Measurements from ENCODE around the gene PLXNA4.

Gene PLXNA4

DNA sequence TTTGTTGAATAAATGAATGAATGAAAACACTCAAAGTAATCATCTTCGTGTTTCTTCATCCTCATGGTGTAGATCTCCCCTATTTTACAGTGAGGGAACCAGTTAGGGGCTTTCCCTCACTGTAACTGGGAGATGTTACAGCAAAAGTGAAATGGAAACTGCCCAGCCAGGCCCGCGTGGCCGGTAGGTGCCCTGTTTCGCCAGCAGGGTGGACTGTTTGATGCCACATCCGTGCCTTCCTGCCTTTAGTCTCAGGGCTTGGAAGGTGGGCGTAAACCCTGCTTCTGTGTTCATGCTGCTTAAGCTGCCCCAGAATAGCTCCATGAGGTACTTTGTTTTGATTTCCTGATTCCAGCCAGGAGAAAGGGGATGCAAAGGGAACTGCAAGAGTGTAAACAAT is 268.8 kb downstream of the PLXNA4 start:
- DNase-seq: no peak

DNA sequence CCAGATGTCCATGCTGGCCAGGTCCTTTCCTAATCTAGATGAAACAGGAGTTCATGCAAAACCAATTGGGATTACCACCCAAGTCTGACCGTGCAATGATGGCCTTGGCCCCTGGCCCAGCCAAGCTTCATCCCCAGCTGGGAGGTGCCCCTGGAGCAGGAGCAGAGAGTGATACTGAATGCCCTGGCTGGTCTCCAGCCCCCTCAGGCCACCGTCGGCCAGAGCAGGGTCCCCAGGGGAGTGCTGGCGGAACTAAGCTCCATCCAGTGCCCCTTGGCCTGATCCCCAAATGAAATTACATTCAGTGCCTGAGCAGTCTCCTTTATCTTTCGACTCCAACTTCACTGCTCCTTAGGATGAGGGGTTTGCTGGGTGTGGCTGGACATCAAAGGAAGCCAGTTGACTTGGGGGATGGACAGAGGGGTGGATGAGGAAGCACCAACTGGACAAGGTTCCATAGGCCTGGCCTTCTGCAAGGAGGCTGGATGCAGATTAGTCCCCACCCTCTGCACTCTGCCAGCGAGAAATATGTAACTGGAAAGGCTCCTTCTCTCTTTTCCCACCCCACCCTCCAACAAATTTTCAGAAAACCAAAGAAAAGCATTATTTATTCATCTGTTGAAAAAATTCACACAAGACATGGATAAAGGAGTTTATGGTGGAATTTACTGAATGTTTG is 275.5 kb downstream of the PLXNA4 start:
- DNase-seq: no peak
- intact Hi-C loops (cut with DNase I): no loop called here

More for the DNA sequence above, 268.8 kb downstream of the PLXNA4 start:
- intact Hi-C loops (cut with DNase I): no loop called here

DNA sequence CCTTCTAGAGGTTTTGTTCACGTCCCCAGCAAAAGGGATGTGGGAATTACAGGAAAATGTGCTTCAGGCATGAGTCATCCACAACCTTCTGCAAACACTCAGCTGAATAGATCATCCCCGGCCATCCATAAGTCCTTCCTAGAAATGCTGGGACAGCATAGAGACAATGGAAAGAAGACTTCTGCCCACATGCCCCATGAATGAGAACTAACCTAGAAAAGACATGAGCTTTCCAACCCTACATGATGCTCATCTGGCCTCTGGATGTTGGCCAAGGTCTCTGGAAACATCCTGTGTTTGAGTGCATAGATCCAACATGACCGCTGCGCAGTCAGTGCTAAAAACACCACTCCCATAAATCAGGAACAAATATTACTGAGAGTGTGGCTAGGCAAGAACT is 277.5 kb downstream of the PLXNA4 start:
- no peak for DNase-seq
- intact Hi-C loops (cut with DNase I): no loop called here

DNA sequence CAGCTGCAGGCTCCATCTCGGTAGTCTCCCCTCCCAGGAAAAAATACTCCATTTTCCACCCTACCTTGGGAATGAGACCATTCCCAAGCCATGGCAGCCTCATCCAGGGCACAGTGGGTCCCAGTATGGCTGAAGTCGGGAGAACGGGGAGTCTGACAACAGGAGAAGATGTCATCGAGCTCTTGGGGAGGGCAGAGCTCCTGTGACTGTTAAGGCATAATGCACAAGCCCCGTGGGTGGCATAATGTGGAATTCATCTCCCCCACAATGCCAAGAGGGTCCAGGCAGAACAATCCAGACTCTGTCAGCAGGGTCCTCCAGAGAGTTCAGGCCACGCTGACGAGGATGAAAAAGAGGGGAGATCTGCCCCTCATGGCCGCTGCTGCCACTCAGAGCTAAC is 279.4 kb downstream of the PLXNA4 start:
- no peak for DNase-seq
- intact Hi-C loops (cut with DNase I): no loop called here

DNA sequence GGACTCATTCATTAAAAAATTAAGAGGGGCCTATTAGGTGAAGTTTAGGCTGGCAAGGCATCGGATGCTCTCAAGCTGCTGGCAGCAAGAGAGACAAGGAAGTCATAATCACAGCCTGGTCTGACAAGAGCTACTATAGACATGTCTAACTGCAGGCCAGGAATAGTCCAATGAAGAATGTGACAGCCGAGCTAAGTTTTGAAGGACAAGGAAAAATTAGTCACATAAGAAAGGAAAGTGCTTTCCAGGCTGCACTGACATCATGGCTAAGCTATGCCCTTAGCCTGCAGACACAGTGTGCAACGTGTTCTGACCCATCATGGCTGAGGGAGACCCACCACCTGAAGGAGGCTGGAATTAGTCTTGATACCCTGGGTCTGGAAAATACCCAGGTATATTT is 281.1 kb downstream of the PLXNA4 start:
- intact Hi-C loops (cut with DNase I): no loop called here
- no peak for DNase-seq

DNA sequence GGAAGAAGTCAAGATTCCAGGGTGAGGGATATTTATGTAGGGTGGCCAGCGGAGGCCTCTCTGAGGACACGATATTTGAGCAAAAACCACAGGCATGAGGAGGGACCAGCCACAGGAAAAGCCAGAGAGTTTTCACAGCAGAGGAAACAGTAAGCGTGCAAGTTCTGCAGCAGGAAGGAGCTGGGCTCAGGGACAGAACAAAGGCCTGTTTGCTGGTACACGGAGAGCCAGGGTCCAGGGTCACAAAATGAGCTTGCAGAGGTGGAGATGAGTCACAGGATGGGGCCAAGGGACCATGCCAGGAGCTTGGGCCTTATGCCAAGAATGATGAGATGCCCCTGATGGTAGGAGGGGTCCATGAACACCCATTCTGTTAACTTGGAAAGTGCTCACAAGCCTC is 283.5 kb downstream of the PLXNA4 start:
- no peak for DNase-seq
- intact Hi-C loops (cut with DNase I): no loop called here

DNA sequence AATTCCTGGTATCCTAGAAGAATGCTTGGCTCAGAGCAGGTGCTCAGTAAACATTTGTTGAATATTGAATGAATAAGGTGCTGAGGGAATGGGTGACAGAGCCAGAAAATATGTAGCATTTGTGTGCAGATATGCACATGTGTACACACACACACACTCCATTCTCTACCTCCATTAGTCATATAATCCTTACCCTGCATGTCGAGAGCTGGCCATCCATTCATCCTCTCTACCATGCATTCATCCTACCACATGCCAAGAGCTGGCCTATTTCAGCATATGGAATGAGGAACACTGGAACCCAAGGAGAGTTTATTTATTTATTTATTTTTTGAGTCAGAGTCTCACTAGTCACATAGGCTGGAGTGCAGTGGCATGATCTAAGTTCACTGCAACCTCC is 284.8 kb downstream of the PLXNA4 start:
- intact Hi-C loops (cut with DNase I): no loop called here

DNA sequence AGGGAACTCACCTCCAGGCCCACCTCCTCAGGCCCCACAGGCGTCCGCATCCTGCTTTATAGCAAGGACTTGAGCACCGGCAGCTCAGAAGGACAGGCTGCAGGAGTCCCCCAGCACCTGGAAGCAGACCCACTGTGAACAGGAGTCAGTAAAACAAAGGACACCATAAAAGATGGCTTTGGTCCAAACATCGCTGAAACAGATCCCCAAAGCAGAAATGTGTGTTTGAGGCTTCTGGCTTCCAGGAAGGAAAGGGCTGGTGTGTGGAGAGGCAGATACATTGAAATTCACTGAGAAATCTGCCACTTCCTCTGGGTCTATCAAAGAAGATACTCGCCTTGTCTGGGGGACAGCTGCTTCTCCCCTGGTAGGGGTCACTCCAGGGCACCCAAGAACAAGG is 286.2 kb downstream of the PLXNA4 start:
- intact Hi-C loops (cut with DNase I): no loop called here
- no peak for DNase-seq

More for the DNA sequence above, 284.8 kb downstream of the PLXNA4 start:
- no peak for DNase-seq

DNA sequence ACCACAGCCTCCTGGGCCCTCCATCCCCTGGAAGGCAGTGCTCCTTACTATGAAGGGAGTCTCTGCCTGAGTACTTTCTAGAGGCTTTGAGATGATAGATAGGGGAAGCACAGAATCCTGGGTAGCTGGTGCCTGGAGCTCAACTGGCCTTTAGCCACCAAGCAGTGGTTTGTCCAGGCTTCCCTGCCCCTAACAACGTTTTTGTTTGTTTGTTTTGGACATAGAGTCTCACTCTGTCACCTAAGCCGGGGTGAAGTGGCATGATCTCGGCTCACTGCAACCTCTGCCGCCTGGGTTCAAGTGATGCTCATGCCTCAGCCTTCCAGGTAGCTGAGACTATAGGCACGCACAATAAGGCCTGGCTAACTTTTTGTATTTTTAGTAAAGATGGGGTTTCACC is 289.4 kb downstream of the PLXNA4 start:
- intact Hi-C loops (cut with DNase I): no loop called here
- DNase-seq: no peak

DNA sequence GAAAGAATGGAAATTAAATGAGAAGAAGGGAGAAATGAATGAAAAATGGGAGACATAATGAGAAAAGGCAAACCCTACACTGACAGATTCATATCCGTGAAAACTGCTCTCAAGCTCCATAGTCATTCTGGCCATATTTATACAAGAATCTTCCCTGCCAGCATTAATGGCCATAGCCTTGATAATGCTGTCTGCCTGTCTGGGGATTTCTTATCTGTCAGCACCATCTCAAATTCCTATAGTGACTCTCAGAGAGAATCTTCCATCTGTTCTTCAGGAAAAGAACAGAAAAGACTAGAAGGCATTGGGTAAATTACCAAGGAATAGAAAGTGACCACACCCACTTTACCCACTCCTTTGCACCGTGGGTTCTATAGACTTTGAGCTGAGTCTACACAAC is 295.9 kb downstream of the PLXNA4 start:
- no peak for DNase-seq
- intact Hi-C loops (cut with DNase I): no loop called here

DNA sequence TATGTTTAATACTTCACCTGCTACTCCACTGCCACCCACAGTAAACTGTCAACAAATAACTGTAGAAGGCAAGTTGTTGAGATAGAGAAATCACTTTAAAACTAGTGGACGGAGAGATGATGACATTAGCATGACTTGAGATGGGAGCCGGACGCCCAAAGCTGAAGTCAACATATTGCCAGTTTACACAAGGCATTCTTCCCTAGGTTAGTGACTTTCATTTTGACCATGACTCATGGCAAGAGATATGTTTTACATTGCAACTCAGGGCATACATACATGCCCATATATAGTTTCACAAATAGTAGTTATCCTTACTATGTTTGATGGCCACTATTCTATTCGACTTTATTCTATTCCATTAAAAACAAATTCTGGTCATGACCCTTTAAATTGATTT is 296.6 kb downstream of the PLXNA4 start:
- intact Hi-C loops (cut with DNase I): no loop called here
- DNase-seq: no peak

DNA sequence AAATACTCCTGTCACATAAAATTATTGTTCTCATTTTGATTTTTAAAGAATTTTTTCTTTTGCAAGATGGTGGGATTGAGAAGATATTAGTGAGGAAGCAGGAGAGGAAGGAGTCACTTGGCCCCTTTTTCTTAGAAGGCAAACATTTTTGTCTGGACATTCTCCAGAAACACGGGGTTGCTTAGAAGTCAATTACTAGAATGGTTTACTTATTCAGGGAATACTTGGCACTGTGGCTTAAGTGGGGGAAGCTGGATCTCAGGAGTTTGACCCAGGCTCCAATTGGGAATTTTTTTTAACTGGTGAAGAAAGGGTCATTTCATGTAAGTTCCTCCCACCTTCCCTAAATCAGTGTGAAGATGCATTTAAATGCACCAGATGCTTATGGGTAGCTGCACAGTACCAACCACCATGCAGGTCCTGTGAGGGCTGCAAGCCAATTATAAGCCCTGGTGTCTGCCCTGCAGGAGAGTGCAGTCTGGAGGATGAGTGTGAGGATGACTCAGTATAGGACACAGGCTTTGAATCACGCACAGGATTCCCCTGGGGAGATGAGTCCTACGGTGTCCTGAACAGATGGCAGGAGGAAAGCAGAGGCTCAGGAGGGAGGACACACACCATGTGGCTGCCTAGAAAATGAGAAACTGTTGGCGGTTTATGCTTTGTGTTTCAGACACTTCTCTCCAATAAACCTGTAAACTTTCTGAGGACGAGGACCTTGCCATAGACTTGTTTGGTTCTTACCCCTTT is 299.1 kb downstream of the PLXNA4 start:
- intact Hi-C loops (cut with DNase I): no loop called here
- DNase-seq: peak in 4 of 10 donors; percentile 17 to 82 (median 26)

DNA sequence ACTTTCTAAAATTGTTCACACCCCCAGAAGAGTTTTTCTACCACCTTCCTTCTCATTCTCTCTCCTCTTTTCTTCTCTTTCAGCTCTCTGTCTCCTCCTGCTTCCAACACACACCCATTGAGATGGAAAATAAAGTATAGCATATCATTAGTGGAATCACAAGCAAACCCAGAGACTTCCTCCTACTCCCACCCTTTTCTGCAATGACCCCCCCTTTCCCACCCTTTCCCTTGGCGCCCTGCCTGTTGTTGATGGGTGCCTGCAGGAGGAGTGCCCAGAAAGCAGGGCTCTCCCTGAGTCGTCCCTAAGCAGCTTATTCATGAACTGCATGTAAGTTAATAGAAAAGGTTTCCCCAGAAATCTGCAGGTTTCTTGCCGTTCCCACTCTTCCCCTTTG is 300.0 kb downstream of the PLXNA4 start:
- no peak for DNase-seq
- intact Hi-C loops (cut with DNase I): no loop called here

DNA sequence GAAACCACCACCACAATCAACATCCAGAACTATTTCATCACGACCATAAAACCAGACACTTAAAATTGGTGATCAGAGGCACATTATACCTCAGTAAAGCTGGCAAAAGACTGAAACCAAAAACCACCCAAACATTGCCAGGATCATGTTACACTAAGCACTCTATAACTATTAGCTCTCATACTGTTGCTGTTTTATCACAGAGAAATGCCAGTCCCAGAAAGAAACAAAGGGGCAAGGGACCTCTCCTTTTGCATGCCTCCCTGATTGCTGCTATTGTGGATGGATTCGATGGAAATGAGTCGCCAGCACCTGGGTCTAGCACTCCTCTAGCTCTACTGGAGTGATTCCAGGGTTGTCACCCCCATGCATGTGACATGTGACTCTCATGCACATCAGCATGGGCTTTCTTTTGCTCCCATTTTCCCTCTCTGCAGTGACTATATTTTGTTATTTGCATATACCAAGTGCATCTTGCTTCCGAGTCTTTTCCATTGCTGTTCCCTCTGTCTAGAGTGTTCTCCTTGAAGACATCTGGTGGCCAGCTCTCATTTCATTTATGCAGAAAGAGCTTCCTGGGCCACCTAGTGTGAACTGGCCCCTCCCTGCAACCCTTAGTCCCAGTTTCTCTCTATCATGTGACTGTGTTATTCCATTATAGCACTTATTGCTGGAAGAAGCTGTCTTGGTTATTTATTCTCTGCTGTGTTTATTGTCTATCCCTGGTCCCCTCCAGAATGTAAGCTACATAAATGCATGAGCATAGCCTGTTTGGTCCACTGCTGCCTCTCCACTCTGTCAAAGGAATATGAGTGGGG is 300.6 kb downstream of the PLXNA4 start:
- intact Hi-C loops (cut with DNase I): no loop called here
- no peak for DNase-seq

DNA sequence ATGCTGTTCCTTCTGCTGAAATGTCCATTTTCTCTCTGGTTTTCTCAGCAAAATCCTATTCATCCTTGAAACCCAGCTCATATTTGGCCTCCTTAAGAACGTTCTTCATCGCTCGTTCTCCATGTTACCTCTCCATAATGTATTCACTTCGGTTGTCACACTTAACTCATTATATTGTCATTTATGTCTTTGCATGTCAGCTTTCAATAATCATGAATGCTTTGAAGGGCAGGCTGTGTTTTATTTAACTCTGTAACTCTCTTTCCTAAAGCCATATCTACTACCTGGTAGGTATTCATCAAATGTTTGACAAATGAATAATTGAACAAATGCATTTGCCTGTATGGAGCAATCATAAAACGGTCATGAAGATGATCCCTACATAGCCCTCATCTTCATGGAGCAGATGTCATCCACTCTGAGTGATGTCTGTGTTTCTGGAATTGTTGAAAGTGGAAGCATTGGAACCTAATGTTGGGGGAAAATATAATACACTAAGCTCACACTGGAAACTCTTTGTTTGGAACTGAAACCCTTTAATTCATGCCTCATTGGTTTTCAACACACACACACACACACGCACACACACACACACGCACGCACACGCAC is 303.4 kb downstream of the PLXNA4 start:
- intact Hi-C loops (cut with DNase I): no loop called here
- no peak for DNase-seq

DNA sequence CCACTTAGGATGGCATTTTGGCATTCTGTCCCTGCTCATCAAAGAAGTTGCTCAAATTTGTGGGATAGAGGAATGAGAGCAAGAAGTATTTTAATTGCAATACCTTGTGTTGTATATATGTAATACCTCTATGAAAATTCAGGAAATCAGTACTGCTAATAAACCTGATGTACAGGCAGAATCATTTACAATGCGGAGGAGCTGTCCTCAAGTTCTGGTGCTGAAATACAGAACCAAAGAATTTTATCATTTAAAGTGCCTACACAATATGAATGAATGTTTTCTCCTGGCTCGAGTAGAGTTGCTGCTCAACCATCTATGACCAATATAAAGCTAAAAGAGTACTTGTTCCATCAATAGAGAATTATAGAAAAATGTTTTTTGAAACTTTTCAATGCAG is 305.8 kb downstream of the PLXNA4 start:
- intact Hi-C loops (cut with DNase I): no loop called here
- no peak for DNase-seq

DNA sequence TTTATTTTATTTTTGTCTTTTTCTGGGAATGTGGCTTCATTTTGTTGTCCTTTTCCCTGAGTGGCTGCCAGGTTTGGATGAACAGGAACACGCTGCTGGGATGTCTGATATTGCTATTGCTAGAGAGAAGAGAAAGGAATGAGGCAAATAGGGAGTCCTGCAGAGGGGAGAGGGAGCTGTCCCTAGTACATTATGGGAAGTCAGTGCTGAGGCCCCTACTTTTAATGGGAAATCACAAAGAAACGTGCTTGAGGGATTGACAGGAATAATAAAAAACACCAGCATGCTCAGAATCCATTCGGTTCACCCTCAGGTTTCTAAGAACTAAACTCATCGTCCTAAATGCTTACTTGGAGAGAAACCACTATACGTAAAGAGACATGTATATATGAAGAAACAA is 306.6 kb downstream of the PLXNA4 start:
- DNase-seq: no peak
- intact Hi-C loops (cut with DNase I): no loop called here

DNA sequence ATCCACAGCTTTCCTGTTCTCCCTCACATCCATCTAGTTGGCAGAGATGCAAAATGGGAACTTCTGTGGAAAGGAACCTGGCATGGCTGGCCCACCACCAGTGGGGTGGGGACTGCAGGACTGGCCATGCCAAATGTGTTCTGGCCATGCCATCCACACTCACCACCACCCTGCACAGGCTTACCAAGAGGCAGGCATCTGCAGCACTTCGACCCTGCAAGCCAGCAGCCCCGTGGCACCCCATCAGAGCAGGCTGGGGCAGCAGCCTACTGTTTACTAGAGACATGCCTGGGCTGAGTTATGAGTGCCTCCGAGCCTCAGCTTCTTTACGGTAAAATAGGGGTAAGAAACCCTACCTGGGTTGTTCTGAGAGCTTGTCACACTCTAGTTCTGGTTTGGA is 313.1 kb downstream of the PLXNA4 start:
- DNase-seq: no peak
- intact Hi-C loops (cut with DNase I): no loop called here

DNA sequence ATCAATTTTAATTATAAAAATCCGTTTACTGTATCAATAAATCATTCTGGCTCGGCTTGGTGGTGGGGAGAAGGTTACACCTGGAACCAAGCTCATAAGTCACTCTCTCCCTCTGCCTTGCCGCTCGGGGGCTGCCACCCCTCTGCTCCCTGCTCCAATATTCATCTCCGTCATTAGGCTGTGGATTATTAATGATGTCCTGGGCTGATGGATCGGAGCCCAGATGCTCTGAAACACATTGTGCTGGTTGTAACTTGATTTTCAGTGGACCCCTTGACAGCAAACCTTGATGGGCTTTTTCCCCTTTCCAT is 314.2 kb downstream of the PLXNA4 start:
- intact Hi-C loops (cut with DNase I): no loop called here
- no peak for DNase-seq

DNA sequence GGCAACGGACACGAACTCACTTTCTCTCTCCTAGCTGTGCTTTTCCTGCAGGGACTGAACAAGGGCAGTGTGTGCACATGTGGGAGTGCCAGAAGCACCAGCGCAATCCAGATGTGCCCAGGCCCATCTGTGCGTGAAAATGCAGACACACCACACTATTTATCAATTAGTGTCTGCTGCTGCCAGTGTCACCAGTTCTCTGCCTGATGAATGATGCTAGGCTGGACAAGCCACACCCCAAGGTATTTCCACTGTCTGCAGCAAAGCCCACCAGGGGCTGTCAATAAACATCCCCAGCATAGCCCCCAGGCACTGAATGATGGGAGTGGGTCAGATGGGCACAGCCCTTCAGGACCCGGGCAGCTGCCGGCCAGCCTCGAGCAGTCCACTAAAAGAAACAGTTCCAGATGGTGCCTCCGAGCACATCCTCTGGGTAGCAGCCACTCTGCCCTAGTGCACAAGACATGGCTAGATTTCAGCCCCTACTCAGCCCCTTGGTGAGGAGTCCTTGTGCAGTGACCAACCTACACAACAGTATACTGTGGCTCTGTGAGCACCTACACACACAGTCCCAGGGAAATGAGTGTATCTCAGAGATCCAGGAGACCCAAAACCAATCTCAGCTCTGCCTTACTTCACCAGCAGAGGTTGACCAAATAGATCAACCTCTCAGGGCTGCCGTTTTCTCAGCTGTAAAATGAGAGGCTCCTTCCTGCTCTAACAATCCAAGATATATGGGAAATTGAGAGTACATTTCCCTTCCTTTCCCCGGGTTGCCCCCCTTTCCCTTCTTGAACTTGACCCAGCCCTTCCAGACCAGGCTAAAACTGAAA is 314.7 kb downstream of the PLXNA4 start:
- intact Hi-C loops (cut with DNase I): no loop called here
- DNase-seq: no peak

All from posterior cingulate gyrus (tissue), 11 donors.